Measurements from ENCODE around the gene SLC7A11.

The SLC7A11 gene

DNA sequence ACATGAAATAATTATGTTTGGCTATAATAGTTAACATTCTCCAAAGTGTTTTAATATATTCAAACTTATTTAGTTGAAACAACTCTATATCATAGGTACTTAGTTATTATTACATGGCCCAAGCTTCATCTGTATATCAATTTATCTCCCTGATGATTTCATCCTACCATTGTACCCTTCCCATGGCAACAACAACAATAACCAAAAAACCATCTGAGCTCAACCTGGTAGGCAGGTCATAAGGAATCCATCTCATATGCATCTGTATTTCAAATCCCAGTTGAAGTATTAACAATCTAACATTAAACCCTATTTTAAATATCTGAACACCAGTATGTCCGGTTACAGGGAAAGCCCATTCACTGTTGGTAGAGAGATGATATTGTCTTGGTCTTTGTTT is 33.1 kb upstream of the SLC7A11 start:
- TF ChIP-seq, protein P1, sequence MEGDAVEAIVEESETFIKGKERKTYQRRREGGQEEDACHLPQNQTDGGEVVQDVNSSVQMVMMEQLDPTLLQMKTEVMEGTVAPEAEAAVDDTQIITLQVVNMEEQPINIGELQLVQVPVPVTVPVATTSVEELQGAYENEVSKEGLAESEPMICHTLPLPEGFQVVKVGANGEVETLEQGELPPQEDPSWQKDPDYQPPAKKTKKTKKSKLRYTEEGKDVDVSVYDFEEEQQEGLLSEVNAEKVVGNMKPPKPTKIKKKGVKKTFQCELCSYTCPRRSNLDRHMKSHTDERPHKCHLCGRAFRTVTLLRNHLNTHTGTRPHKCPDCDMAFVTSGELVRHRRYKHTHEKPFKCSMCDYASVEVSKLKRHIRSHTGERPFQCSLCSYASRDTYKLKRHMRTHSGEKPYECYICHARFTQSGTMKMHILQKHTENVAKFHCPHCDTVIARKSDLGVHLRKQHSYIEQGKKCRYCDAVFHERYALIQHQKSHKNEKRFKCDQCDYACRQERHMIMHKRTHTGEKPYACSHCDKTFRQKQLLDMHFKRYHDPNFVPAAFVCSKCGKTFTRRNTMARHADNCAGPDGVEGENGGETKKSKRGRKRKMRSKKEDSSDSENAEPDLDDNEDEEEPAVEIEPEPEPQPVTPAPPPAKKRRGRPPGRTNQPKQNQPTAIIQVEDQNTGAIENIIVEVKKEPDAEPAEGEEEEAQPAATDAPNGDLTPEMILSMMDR (IDR thresholded peaks at IDR 0.05; ENCODE audit: borderline replicate concordance, control extremely low read depth, extremely low read depth, insufficient read depth, missing control alignments), result no peak
- DNase-seq (ENCODE audit: low spot score), result no peak
- in situ Hi-C loops (cut with MboI; ENCODE audit: low sequenced_read_pairs, unreplicated experiment), result no loop called here

DNA sequence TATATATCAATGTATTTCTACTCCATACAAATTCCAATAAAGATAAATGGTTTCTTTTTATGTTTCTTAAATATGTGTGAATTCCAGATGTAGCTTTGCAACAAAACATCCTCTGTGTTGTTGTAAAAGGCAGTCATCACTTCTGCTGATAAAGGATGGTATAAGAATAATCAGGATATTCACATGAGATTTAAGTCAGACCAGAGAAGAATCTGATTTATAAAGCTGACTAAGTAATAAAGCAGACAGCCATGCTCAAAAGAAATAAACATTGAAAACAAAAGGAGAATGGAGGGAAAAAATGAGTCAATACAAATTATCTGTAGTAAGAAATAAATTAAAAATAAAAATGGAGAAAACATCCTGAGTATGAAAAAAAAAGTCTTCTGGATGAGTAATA is 27.0 kb upstream of the SLC7A11 start:
- in situ Hi-C loops (cut with MboI; ENCODE audit: low sequenced_read_pairs, unreplicated experiment), result no loop called here
- no peak for DNase-seq (ENCODE audit: low spot score)
- TF ChIP-seq, protein P1 (IDR thresholded peaks at IDR 0.05; ENCODE audit: borderline replicate concordance, control extremely low read depth, extremely low read depth, insufficient read depth, missing control alignments), result no peak

DNA sequence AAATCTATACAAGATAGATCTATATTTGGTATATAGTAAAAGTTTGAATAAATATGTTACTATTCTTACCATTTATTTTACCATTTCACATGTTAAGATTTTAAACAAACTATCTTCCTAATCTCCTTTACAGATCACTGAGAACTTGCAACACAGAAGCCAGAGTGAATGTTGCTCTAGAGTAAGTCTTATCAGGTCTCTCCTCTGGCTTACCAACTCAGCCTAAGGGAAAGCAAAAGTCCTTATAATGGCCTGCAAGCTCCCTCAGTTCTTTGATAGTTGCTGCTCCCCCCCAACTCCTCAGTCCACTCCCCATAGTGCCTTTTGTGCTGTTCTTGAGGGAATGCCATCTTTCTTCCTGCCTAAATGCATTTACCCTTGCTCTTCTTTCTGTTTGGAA is 25.7 kb upstream of the SLC7A11 start:
- no peak for DNase-seq (ENCODE audit: low spot score)
- TF ChIP-seq, protein P1 (IDR thresholded peaks at IDR 0.05; ENCODE audit: borderline replicate concordance, control extremely low read depth, extremely low read depth, insufficient read depth, missing control alignments), result no peak
- in situ Hi-C loops (cut with MboI; ENCODE audit: low sequenced_read_pairs, unreplicated experiment), result no loop called here

DNA sequence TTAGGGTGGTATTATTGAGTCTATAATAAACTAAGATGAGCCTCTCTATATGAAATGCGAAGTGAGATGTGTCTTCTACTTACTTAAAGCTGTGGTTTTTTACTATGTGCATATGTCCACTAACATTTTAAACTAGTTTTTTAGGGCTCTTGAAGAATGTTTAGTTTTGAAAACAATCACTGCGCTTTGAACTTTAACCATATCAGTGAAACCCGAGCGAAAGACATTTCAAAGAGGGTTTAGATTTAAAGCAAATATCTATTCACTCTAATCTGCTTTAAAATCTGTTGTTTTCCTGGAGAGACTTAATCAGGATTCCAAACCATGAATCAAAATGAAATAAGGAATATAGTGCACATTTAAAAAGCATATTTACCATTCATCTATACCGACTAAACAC is 24.8 kb upstream of the SLC7A11 start:
- in situ Hi-C loops (cut with MboI; ENCODE audit: low sequenced_read_pairs, unreplicated experiment), result no loop called here
- no peak for DNase-seq (ENCODE audit: low spot score)

DNA sequence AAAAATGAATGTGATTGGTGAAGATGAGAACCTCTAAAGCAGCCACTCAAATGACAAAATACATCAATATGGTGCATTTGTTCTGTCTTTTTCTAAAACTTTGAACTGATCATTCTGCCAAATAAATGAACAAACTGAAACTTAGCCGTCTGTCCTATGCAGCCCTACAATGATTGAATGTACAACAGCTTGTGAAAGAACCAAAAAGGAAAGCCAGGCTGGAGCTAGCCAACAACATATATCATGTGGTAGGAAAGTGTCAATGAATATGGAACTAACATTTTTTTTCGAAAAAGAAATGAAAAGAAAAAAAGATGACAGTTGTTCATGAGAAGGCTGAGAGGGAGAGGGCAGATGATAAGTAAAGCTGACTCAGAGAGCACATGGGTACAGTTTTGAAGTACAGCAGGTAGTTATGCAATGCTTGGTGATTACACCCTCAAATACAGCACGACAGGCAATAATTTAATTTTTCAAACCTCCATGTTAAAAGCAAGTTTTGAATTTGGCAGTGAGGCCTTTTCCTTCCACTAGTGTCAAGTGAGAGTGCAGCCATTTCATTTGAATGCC is 21.2 kb upstream of the SLC7A11 start:
- TF ChIP-seq, protein P1 (IDR thresholded peaks at IDR 0.05; ENCODE audit: borderline replicate concordance, control extremely low read depth, extremely low read depth, insufficient read depth, missing control alignments), result no peak
- DNase-seq (ENCODE audit: low spot score), result no peak

More for the DNA sequence above, 24.8 kb upstream of the SLC7A11 start:
- TF ChIP-seq, protein P1 (IDR thresholded peaks at IDR 0.05; ENCODE audit: borderline replicate concordance, control extremely low read depth, extremely low read depth, insufficient read depth, missing control alignments), result no peak

DNA sequence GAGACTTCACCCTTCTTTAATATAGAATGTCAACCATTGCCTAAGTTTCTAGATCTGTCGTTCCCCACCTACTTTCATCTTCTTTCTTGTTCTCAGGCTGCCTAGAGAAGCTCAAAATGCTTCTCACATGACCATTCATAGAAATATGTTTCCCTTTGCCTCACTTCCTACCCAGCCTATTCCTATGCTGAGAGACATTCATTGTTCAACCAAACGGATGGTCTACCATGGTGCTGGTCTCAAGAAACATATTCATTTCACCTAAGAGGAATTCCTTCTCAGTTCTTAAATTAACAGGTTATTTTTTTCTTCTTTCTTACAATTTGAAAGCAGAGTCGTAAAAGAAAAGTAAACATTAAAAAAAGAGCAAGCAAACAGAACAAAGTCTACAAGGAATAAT is 20.3 kb upstream of the SLC7A11 start:
- in situ Hi-C loops (cut with MboI; ENCODE audit: low sequenced_read_pairs, unreplicated experiment), result no loop called here
- DNase-seq (ENCODE audit: low spot score), result no peak
- TF ChIP-seq, protein P1 (IDR thresholded peaks at IDR 0.05; ENCODE audit: borderline replicate concordance, control extremely low read depth, extremely low read depth, insufficient read depth, missing control alignments), result no peak

More for the DNA sequence above, 21.2 kb upstream of the SLC7A11 start:
- in situ Hi-C loops (cut with MboI; ENCODE audit: low sequenced_read_pairs, unreplicated experiment), result no loop called here
